Astrocyte (in vitro differentiated cells and primary cell): ENCODE measurements around the gene CDK9.

Experiments used
- EZH2 ChIP-seq: IDR thresholded peaks from 2 replicates; pipeline ENCODE4 v1.6.1; 2012; ENCODE audit warnings: mild to moderate bottlenecking, low read length, inconsistent platforms; ENCODE audit not compliant: insufficient read depth
- TF ChIP-seq, protein P1 (sequence below): IDR thresholded peaks from 2 replicates; pipeline ENCODE4 v1.5.1; 2011; ENCODE audit warnings: low read depth, mild to moderate bottlenecking, inconsistent platforms, low read length, moderate library complexity; ENCODE audit not compliant: insufficient read depth

DNA sequence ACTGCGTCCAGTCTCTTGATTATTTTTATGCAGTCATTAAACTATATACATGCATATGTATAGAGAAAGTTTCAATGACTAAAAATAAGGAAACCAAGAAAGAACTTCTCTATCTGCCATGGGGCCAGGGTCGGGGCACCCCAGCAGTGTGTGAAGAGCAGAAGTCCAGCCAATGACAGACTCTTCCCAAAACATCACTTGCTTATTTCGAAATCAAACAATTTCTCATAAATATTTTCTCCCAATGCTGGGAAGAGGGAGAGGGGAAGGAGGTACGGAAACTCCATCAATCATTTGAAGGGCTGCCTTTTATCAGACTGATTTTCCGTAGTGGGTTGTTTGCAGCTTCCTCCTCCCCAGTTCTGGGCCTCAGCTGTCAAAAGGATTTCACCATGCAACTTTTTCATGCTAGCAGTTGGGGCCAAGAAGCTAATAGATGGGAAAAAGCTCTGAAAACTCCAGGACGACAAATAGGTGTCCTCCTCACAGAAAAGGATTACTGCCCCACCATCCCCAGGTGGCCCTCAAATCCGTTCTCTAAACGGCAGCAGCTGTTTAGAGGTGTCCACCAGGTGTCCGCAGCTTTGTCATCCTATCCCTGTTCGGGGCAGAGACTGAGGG, 16.2 kb downstream of the CDK9 start:
- TF ChIP-seq, protein P1, sequence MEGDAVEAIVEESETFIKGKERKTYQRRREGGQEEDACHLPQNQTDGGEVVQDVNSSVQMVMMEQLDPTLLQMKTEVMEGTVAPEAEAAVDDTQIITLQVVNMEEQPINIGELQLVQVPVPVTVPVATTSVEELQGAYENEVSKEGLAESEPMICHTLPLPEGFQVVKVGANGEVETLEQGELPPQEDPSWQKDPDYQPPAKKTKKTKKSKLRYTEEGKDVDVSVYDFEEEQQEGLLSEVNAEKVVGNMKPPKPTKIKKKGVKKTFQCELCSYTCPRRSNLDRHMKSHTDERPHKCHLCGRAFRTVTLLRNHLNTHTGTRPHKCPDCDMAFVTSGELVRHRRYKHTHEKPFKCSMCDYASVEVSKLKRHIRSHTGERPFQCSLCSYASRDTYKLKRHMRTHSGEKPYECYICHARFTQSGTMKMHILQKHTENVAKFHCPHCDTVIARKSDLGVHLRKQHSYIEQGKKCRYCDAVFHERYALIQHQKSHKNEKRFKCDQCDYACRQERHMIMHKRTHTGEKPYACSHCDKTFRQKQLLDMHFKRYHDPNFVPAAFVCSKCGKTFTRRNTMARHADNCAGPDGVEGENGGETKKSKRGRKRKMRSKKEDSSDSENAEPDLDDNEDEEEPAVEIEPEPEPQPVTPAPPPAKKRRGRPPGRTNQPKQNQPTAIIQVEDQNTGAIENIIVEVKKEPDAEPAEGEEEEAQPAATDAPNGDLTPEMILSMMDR: peak; percentile 3
- no peak for TF ChIP-seq EZH2
